Caco-2 (cell line): Measurements from ENCODE around the gene ANXA2. TPM values are rescaled to one million over a fixed set of nuclear protein-coding genes. Genes with fewer than 3 reads are reported as not detected.

Experiments
- BruUV-seq: library from RNA; stranded (reverse); fragments of 400-500 nt; replicated peaks from 2 replicates; lab custom pipeline; 2021; lab: Mats Ljungman, UMichigan
- CTCF ChIA-PET: fragments of 300-600 bp; sonication (Branson Sonifier 250); formaldehyde crosslinking; loops from one replicate; lab custom pipeline; 2022; ENCODE audit warnings: antibody characterized with exemption; lab: Charles Lee
- POLR2A ChIA-PET: fragments of 300-600 bp; sonication (Branson Sonifier 250); formaldehyde crosslinking; loops from one replicate; lab custom pipeline; 2022; ENCODE audit warnings: antibody characterized with exemption; lab: Charles Lee
- DNase-seq, 2 experiments: peaks; one replicate each; pipeline versions ENCODE4 v3.0.0 to v3.0.0-alpha.2; 2020 to 2022
- H3K27me3 ChIP-seq: replicated peaks from 2 replicates; pipeline ENCODE4 v1.6.0; 2011; ENCODE audit warnings: low read length; ENCODE audit not compliant: control insufficient read depth, insufficient read depth
- H3K36me3 ChIP-seq: 2 replicates; pipeline ENCODE4 v1.5.1; 2011; ENCODE audit warnings: low read length; ENCODE audit not compliant: control insufficient read depth, insufficient read depth
- H3K4me1 ChIP-seq: fragments of 250-450 bp; sonication (Bioruptor Pico); 2 replicates; pipeline ENCODE4 v1.5.1; 2020; ENCODE audit warnings: mild to moderate bottlenecking
- H3K4me3 ChIP-seq: 2 replicates; pipeline ENCODE4 v1.5.1; 2011; ENCODE audit warnings: low read depth, mild to moderate bottlenecking, control low read depth, low read length
- H3K9me3 ChIP-seq: fragments of 250-450 bp; sonication (Bioruptor Pico); 2 replicates; pipeline ENCODE4 v1.5.1; 2020; ENCODE audit warnings: mild to moderate bottlenecking, moderate library complexity
- H3K27ac Mint-ChIP-seq: one replicate; pipeline ENCODE4 v1.8.0; 2022; ENCODE audit warnings: mixed read lengths; ENCODE audit not compliant: unreplicated experiment
- H3K27me3 Mint-ChIP-seq: one replicate; pipeline ENCODE4 v1.8.0; 2022; ENCODE audit warnings: mixed read lengths; ENCODE audit not compliant: insufficient read depth, unreplicated experiment
- H3K36me3 Mint-ChIP-seq: one replicate; pipeline ENCODE4 v1.8.0; 2022; ENCODE audit warnings: mild to moderate bottlenecking, mixed read lengths; ENCODE audit not compliant: insufficient read depth, unreplicated experiment
- H3K4me1 Mint-ChIP-seq: one replicate; pipeline ENCODE4 v1.8.0; 2022; ENCODE audit warnings: low read depth, mixed read lengths; ENCODE audit not compliant: unreplicated experiment
- H3K4me3 Mint-ChIP-seq: one replicate; pipeline ENCODE4 v1.8.0; 2022; ENCODE audit warnings: mild to moderate bottlenecking, moderate library complexity, mixed read lengths; ENCODE audit not compliant: unreplicated experiment
- H3K9me3 Mint-ChIP-seq: one replicate; pipeline ENCODE4 v1.8.0; 2022; ENCODE audit warnings: mixed read lengths; ENCODE audit not compliant: unreplicated experiment
- intact Hi-C: fragments of 100-400 bp; cut with micrococcal nuclease; formaldehyde crosslinking; loops from one replicate; pipeline ENCODE4 v1.10.0; 2022; ENCODE audit not compliant: unreplicated experiment
- total RNA-seq: library from RNA; stranded (reverse); gene quantifications from 2 replicates; pipeline ENCODE4 v1.2.3, GENCODE V29; 2022
- TF ChIP-seq, protein P1 (sequence below), 2 experiments: fragments of 200-600 bp in 1 of 2; IDR thresholded peaks; 1 replicate in 1 of 2; 2 replicates in 1 of 2; pipeline versions ENCODE4 v1.5.1 to v1.8.0; 2011 to 2022; ENCODE audit warnings: antibody characterized with exemption in 1 of 2, control low read depth in 1 of 2, inconsistent platforms in 1 of 2, low read depth in 1 of 2, low read length in 1 of 2, mild to moderate bottlenecking in 1 of 2, moderate library complexity in 1 of 2; ENCODE audit not compliant: insufficient read depth in 1 of 2, severe bottlenecking in 1 of 2, unreplicated experiment in 1 of 2

Gene ANXA2
- total RNA-seq, 1 experiment from 2014 or later = 1,141 TPM

- no peaks in the 10 kb centered on the region for H3K9me3 ChIP-seq
- Mint-ChIP-seq H3K9me3 (no peaks in the 10 kb centered on the region), H3K27me3 (no peaks in the 10 kb centered on the region), H3K4me1 (peaks cover 29% of the 10 kb centered on the region), H3K36me3 (peaks cover 81% of the 10 kb centered on the region), H3K4me3 (no peak overlapping the region), H3K27ac (peak overlapping the region; percentile 64)
- no peak for DNase-seq
- intact Hi-C loops = no loop called here
- TF ChIP-seq, protein P1, sequence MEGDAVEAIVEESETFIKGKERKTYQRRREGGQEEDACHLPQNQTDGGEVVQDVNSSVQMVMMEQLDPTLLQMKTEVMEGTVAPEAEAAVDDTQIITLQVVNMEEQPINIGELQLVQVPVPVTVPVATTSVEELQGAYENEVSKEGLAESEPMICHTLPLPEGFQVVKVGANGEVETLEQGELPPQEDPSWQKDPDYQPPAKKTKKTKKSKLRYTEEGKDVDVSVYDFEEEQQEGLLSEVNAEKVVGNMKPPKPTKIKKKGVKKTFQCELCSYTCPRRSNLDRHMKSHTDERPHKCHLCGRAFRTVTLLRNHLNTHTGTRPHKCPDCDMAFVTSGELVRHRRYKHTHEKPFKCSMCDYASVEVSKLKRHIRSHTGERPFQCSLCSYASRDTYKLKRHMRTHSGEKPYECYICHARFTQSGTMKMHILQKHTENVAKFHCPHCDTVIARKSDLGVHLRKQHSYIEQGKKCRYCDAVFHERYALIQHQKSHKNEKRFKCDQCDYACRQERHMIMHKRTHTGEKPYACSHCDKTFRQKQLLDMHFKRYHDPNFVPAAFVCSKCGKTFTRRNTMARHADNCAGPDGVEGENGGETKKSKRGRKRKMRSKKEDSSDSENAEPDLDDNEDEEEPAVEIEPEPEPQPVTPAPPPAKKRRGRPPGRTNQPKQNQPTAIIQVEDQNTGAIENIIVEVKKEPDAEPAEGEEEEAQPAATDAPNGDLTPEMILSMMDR (IDR thresholded peaks at IDR 0.05; ENCODE audit: insufficient read depth in 1 of 2, low read depth in 1 of 2, low read length in 1 of 2, severe bottlenecking in 1 of 2, unreplicated experiment in 1 of 2) = no peak
- 0 out of 2 replicates have a peak, but pooled peaks cover 2% of the 10 kb centered on the region for H3K36me3 ChIP-seq
- ChIA-PET POLR2A (interaction anchor here (0.6 kb wide), 1 partner anchor 19 kb away, joined by 3 read pairs; no protein-coding TSS in a partner anchor), CTCF (no interaction called here)
- no peak overlapping the region for H3K4me3 ChIP-seq
- no TSS peak for BruUV-seq
- H3K4me1 ChIP-seq = peaks cover 29% of the 10 kb centered on the region
- H3K27me3 ChIP-seq = no peaks in the 10 kb centered on the region
Measured at GRCh38 chr15:60370105-60370868, 27.5 kb downstream of the ANXA2 start.

DNA sequence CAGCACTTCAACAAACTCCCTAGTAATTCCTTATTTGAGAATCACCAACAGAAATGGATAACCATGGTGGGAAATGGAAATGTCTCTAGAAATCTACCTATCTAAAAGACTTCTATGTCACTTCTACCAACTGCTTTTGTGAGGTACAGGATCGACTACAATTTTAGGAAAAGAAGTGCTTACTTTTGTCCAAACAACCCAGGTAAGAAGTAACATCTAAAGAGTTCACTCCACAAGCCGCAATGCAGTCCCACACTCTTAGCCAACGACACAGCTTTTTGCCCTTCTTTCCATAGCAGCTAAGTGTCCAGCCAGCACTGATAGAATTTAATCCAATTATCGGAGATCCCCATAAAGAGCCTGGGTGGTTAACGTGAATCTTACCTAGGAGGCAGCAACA is 28.1 kb downstream of the ANXA2 start:
- H3K9me3 Mint-ChIP-seq = no peaks in the 10 kb centered on the region
- no peak overlapping the region for H3K4me3 ChIP-seq
- peaks cover 26% of the 10 kb centered on the region for H3K4me1 Mint-ChIP-seq
- no peaks in the 10 kb centered on the region for H3K27me3 Mint-ChIP-seq
- ChIA-PET CTCF (no interaction called here), POLR2A (interaction anchor here (0.6 kb wide), 1 partner anchor 19 kb away, joined by 3 read pairs; no protein-coding TSS in a partner anchor)
- no peaks in the 10 kb centered on the region for H3K9me3 ChIP-seq
- DNase-seq = no peak
- peaks cover 28% of the 10 kb centered on the region for H3K4me1 ChIP-seq
- H3K36me3 ChIP-seq = 0 out of 2 replicates have a peak, but pooled peaks cover 2% of the 10 kb centered on the region
- H3K27me3 ChIP-seq = no peaks in the 10 kb centered on the region
- TF ChIP-seq, protein P1 (IDR thresholded peaks at IDR 0.05; ENCODE audit: insufficient read depth in 1 of 2, low read depth in 1 of 2, low read length in 1 of 2, severe bottlenecking in 1 of 2, unreplicated experiment in 1 of 2) = no peak
- H3K27ac Mint-ChIP-seq = peak overlapping the region; percentile 64
- H3K36me3 Mint-ChIP-seq = peaks cover 80% of the 10 kb centered on the region
- BruUV-seq = no TSS peak
- intact Hi-C loops = no loop called here
- no peak overlapping the region for H3K4me3 Mint-ChIP-seq

DNA sequence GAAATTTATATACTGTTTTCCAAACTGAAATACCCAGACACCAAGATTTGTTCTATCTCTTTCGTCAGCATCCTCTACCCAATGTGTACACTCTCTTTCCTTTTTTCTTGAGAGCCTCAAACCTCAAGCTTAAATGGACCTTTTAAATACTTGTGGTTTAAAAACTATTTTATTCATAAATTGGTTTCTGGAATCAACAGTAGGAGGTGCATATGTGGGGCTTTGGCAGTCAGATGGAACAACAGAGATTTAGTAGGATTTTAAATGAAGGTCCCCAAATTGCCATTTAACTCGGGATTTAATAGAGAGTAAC is 33.2 kb downstream of the ANXA2 start:
- peaks cover 3% of the 10 kb centered on the region for H3K36me3 ChIP-seq
- no peaks in the 10 kb centered on the region for H3K9me3 Mint-ChIP-seq
- TF ChIP-seq, protein P1 (IDR thresholded peaks at IDR 0.05; ENCODE audit: insufficient read depth in 1 of 2, low read depth in 1 of 2, low read length in 1 of 2, severe bottlenecking in 1 of 2, unreplicated experiment in 1 of 2) = no peak
- peaks cover 81% of the 10 kb centered on the region for H3K36me3 Mint-ChIP-seq
- no peak for DNase-seq
- no peaks in the 10 kb centered on the region for H3K9me3 ChIP-seq
- no peaks in the 10 kb centered on the region for H3K27me3 Mint-ChIP-seq
- no peak overlapping the region for H3K27ac Mint-ChIP-seq
- no peak overlapping the region for H3K4me3 Mint-ChIP-seq
- H3K4me3 ChIP-seq = no peak overlapping the region
- peaks cover 45% of the 10 kb centered on the region for H3K4me1 ChIP-seq
- intact Hi-C loops = loop anchor here (5.0 kb wide), 1 partner anchor 33 kb away; the partner anchor contains the start of gene ANXA2
- H3K27me3 ChIP-seq = no peaks in the 10 kb centered on the region
- no TSS peak for BruUV-seq
- ChIA-PET CTCF (no interaction called here), POLR2A (no interaction called here)
- H3K4me1 Mint-ChIP-seq = peaks cover 23% of the 10 kb centered on the region
